RKO (cell line): Measurements from ENCODE around the gene MKNK2.
A peak's percentile ranks its signal among the peaks of the same experiment; 100 is the strongest.

ENCODE experiments used
- DNase-seq: peaks from one replicate; pipeline ENCODE4 v3.0.0-alpha.2; 2016; ENCODE audit warnings: low spot score

The MKNK2 gene

GRCh38 chr19:2032296-2032941, 18.6 kb downstream of the MKNK2 start:
- peak; percentile 77 for DNase-seq

GRCh38 chr19:2027361-2027760, 23.7 kb downstream of the MKNK2 start:
- no peak for DNase-seq

GRCh38 chr19:2026770-2027169, 24.3 kb downstream of the MKNK2 start:
- DNase-seq: no peak

GRCh38 chr19:2022289-2022688, 28.8 kb downstream of the MKNK2 start:
- no peak for DNase-seq

GRCh38 chr19:2021453-2022140, 29.4 kb downstream of the MKNK2 start:
- no peak for DNase-seq

GRCh38 chr19:2018752-2019151, 32.3 kb downstream of the MKNK2 start:
- DNase-seq: no peak

GRCh38 chr19:2016041-2016807, 34.8 kb downstream of the MKNK2 start:
- peak; percentile 51 for DNase-seq

- peak; percentile 47 for DNase-seq
Observed at GRCh38 chr19:2015608-2015950, 35.5 kb downstream of the MKNK2 start, which contains the start of gene BTBD2. BTBD2 (minus strand) TSS chr19:2015714; CDS start chr19:2015703, 11 bp downstream.

GRCh38 chr19:2014731-2015607, 36.1 kb downstream of the MKNK2 start:
- no peak for DNase-seq

GRCh38 chr19:2014131-2014571, 36.9 kb downstream of the MKNK2 start:
- no peak for DNase-seq

GRCh38 chr19:2013683-2013961, 37.4 kb downstream of the MKNK2 start:
- DNase-seq: no peak

- DNase-seq: no peak
Observed at GRCh38 chr19:2012941-2013682, 37.9 kb downstream of the MKNK2 start.

- DNase-seq: no peak
Observed at GRCh38 chr19:2011169-2011568, 39.9 kb downstream of the MKNK2 start.

GRCh38 chr19:2010135-2010668, 40.8 kb downstream of the MKNK2 start:
- DNase-seq: no peak

GRCh38 chr19:2003874-2004273, 47.2 kb downstream of the MKNK2 start:
- no peak for DNase-seq

GRCh38 chr19:1999856-2000515, 51.1 kb downstream of the MKNK2 start:
- no peak for DNase-seq

GRCh38 chr19:1998712-1999708, 52.0 kb downstream of the MKNK2 start:
- DNase-seq: no peak

- peak; percentile 30 for DNase-seq
Observed at GRCh38 chr19:1997353-1998233, 53.5 kb downstream of the MKNK2 start.
